Endothelial cell of umbilical vein (primary cell): ENCODE data around the gene FCN2.

ENCODE experiments used
- CTCF ChIP-seq, 2 donors: IDR thresholded peaks; 1 replicate in 1 of 2; 2 replicates in 1 of 2; pipeline ENCODE4 v1.5.1; 2011; ENCODE audit warnings: low read length in 2 of 2, mild to moderate bottlenecking in 2 of 2, moderate library complexity in 2 of 2, control low read depth in 1 of 2, inconsistent platforms in 1 of 2, low read depth in 1 of 2; ENCODE audit not compliant: insufficient read depth in 1 of 2; ENCODE audit errors: extremely low read depth in 1 of 2
- EZH2 ChIP-seq: IDR thresholded peaks from 2 replicates; pipeline ENCODE4 v1.6.1; 2012; ENCODE audit warnings: borderline replicate concordance, low read depth, mild to moderate bottlenecking, moderate library complexity, low read length, inconsistent platforms; ENCODE audit not compliant: severe bottlenecking
- MAX ChIP-seq: IDR thresholded peaks from 2 replicates; pipeline ENCODE4 v1.6.1; 2011; ENCODE audit not compliant: insufficient read depth, insufficient read length
- POLR2A ChIP-seq: IDR thresholded peaks from 2 replicates; pipeline ENCODE4 v1.6.1; 2012; ENCODE audit warnings: low read depth, mild to moderate bottlenecking, control low read depth, low read length
- POLR2AphosphoS5 ChIP-seq: IDR thresholded peaks from 2 replicates; pipeline ENCODE4 v1.6.1; 2012; ENCODE audit warnings: low read depth, mild to moderate bottlenecking, control low read depth, low read length, moderate library complexity; ENCODE audit not compliant: insufficient read depth

GRCh38 chr9:134847138-134847537, 33.5 kb upstream of the FCN2 start:
- TF ChIP-seq CTCF (IDR thresholded peaks at IDR 0.05; ENCODE audit: extremely low read depth in 1 of 2, insufficient read depth in 1 of 2, low read depth in 1 of 2, low read length in 2 of 2) (no peak), POLR2A (no peak), POLR2AphosphoS5 (no peak), EZH2 (no peak), MAX (no peak)
